Neural progenitor cell (in vitro differentiated cells): ENCODE results near the gene SLC48A1. TPM values are rescaled to one million over a fixed set of nuclear protein-coding genes. Genes with fewer than 3 reads are reported as not detected.

ENCODE experiments used
- DNase-seq: peaks from one replicate; pipeline ENCODE4 v3.0.0-alpha.2; 2016; ENCODE audit warnings: low spot score
- H2AFZ ChIP-seq: fragments of 200-600 bp; sonication (generic); replicated peaks from 2 replicates; pipeline ENCODE4 v1.6.1; 2016; ENCODE audit warnings: antibody characterized with exemption
- H3F3A ChIP-seq: fragments of 200-600 bp; sonication (generic); 2 replicates; pipeline ENCODE4 v1.6.1; 2016; ENCODE audit warnings: antibody characterized with exemption, low read depth
- H3K27ac ChIP-seq: fragments of 200-600 bp; sonication (generic); 2 replicates; pipeline ENCODE4 v1.5.1; 2016; ENCODE audit warnings: mild to moderate bottlenecking
- H3K27me3 ChIP-seq: fragments of 200-600 bp; sonication (generic); 2 replicates; pipeline ENCODE4 v1.6.1; 2016; ENCODE audit warnings: mild to moderate bottlenecking, moderate library complexity
- H3K36me3 ChIP-seq: fragments of 200-600 bp; sonication (generic); 2 replicates; pipeline ENCODE4 v1.5.1; 2016
- H3K4me1 ChIP-seq: fragments of 200-600 bp; sonication (generic); 2 replicates; pipeline ENCODE4 v1.6.1; 2016; ENCODE audit warnings: mixed run types
- H3K4me2 ChIP-seq: fragments of 200-600 bp; sonication (generic); 2 replicates; pipeline ENCODE4 v1.6.1; 2016
- H3K4me3 ChIP-seq: fragments of 200-600 bp; sonication (generic); 2 replicates; pipeline ENCODE4 v1.5.1; 2016
- H3K79me2 ChIP-seq: fragments of 200-600 bp; sonication (generic); 2 replicates; pipeline ENCODE4 v1.6.1; 2016; ENCODE audit warnings: low read depth
- H3K9ac ChIP-seq: fragments of 200-600 bp; sonication (generic); 2 replicates; pipeline ENCODE4 v1.6.1; 2016
- H3K9me3 ChIP-seq: fragments of 200-600 bp; sonication (generic); 2 replicates; pipeline ENCODE4 v1.5.1; 2016; ENCODE audit warnings: low read depth
- H4K20me1 ChIP-seq: fragments of 200-600 bp; sonication (generic); 2 replicates; pipeline ENCODE4 v1.6.1; 2016; ENCODE audit warnings: low read depth
- H3K27ac Mint-ChIP-seq: 3 replicates; pipeline ENCODE4 v1.8.0; 2021; ENCODE audit warnings: mixed read lengths
- H3K27me3 Mint-ChIP-seq: 2 replicates; pipeline ENCODE4 v1.8.0; 2022; ENCODE audit warnings: low read depth, mild to moderate bottlenecking, inconsistent platforms, moderate library complexity, mixed read lengths; ENCODE audit not compliant: insufficient read depth
- H3K36me3 Mint-ChIP-seq: 3 replicates; pipeline ENCODE4 v1.8.0; 2021; ENCODE audit warnings: mixed read lengths
- H3K4me1 Mint-ChIP-seq: 3 replicates; pipeline ENCODE4 v1.8.0; 2021; ENCODE audit warnings: mixed read lengths
- H3K4me3 Mint-ChIP-seq: 3 replicates; pipeline ENCODE4 v1.8.0; 2021; ENCODE audit warnings: mild to moderate bottlenecking, moderate library complexity, mixed read lengths
- H3K9me3 Mint-ChIP-seq: 3 replicates; pipeline ENCODE4 v1.8.0; 2020; ENCODE audit warnings: mixed read lengths
- CTCF ChIP-seq: fragments of 200-600 bp; sonication (generic); IDR thresholded peaks from 2 replicates; pipeline ENCODE4 v1.5.1; 2017; ENCODE audit warnings: antibody characterized with exemption, mild to moderate bottlenecking
- EZH2 ChIP-seq: fragments of 200-600 bp; sonication (generic); IDR thresholded peaks from 2 replicates; pipeline ENCODE4 v1.6.1; 2017; ENCODE audit warnings: antibody characterized with exemption, mild to moderate bottlenecking, moderate library complexity
- EZH2phosphoT487 ChIP-seq: fragments of 200-600 bp; sonication (generic); IDR thresholded peaks from 2 replicates; pipeline ENCODE4 v1.6.1; 2017; ENCODE audit warnings: antibody characterized with exemption
- total RNA-seq: library from RNA; depleted of rRNA; stranded (reverse); fragments of >200 nt; gene quantifications from 2 replicates; pipeline ENCODE4 v1.2.3, GENCODE V29; 2015; ENCODE audit warnings: low replicate concordance

The SLC48A1 gene
- total RNA-seq, 1 donor from 2014 or later, result 8.3 TPM

- H3F3A ChIP-seq, result peaks cover 6% of the 10 kb centered on the region
- no peak overlapping the region for H3K27ac Mint-ChIP-seq
- no peaks in the 10 kb centered on the region for H3K9me3 ChIP-seq
- TF ChIP-seq EZH2 (no peak), EZH2phosphoT487 (no peak), CTCF (peak; percentile 97)
- peak overlapping the region; percentile 24 for H3K4me3 ChIP-seq
- peaks cover 15% of the 10 kb centered on the region for H3K4me1 ChIP-seq
- H3K36me3 ChIP-seq, result no peaks in the 10 kb centered on the region
- peaks cover 25% of the 10 kb centered on the region for H3K4me1 Mint-ChIP-seq
- H3K27me3 Mint-ChIP-seq, result peaks cover 16% of the 10 kb centered on the region
- H3K27ac ChIP-seq, result no peak overlapping the region
- peak overlapping the region; percentile 15 for H2AFZ ChIP-seq
- H3K79me2 ChIP-seq, result no peaks in the 10 kb centered on the region
- no peak overlapping the region for H3K9ac ChIP-seq
- H3K27me3 ChIP-seq, result peaks cover 7% of the 10 kb centered on the region
- H3K4me3 Mint-ChIP-seq, result no peak overlapping the region
- peak overlapping the region; percentile 72 for H3K4me2 ChIP-seq
- H3K9me3 Mint-ChIP-seq, result no peaks in the 10 kb centered on the region
- peaks cover under 1% of the 10 kb centered on the region for H3K36me3 Mint-ChIP-seq
- H4K20me1 ChIP-seq, result peaks cover 13% of the 10 kb centered on the region
- peak; percentile 90 for DNase-seq
These were observed 6.4 kb downstream of the SLC48A1 start for GRCh38 chr12:47779301-47779942.

GRCh38 chr12:47779943-47780504 lies 7.0 kb downstream of the SLC48A1 start:
- Mint-ChIP-seq H3K4me1 (peaks cover 22% of the 10 kb centered on the region), H3K27me3 (peaks cover 17% of the 10 kb centered on the region), H3K36me3 (peaks cover 4% of the 10 kb centered on the region), H3K4me3 (no peak overlapping the region), H3K27ac (no peak overlapping the region), H3K9me3 (no peaks in the 10 kb centered on the region)
- Histone ChIP-seq H3K36me3 (no peaks in the 10 kb centered on the region), H3K9ac (no peak overlapping the region), H3K4me2 (peak overlapping the region; percentile 72), H4K20me1 (peaks cover 13% of the 10 kb centered on the region), H2AFZ (peak overlapping the region; percentile 15), H3K9me3 (no peaks in the 10 kb centered on the region), H3K27ac (no peak overlapping the region), H3K27me3 (peaks cover 6% of the 10 kb centered on the region), H3K4me3 (peak overlapping the region; percentile 24), H3K4me1 (peaks cover 15% of the 10 kb centered on the region), H3F3A (peaks cover 1% of the 10 kb centered on the region), H3K79me2 (no peaks in the 10 kb centered on the region)
- TF ChIP-seq CTCF (no peak), EZH2 (no peak), EZH2phosphoT487 (no peak)
- no peak for DNase-seq

GRCh38 chr12:47781479-47782371 lies 8.7 kb downstream of the SLC48A1 start:
- no peak for DNase-seq
- Histone ChIP-seq H4K20me1 (peaks cover 13% of the 10 kb centered on the region), H3K79me2 (no peaks in the 10 kb centered on the region), H3K4me1 (peaks cover 15% of the 10 kb centered on the region), H3K9ac (no peak overlapping the region), H3K36me3 (no peaks in the 10 kb centered on the region), H3K27ac (no peak overlapping the region), H2AFZ (no peak overlapping the region), H3K27me3 (peaks cover 6% of the 10 kb centered on the region), H3F3A (no peaks in the 10 kb centered on the region), H3K4me2 (no peak overlapping the region), H3K9me3 (no peaks in the 10 kb centered on the region), H3K4me3 (no peak overlapping the region)
- no peak for TF ChIP-seq EZH2
- TF ChIP-seq CTCF, result no peak
- no peak for TF ChIP-seq EZH2phosphoT487
- H3K9me3 Mint-ChIP-seq, result no peaks in the 10 kb centered on the region
- H3K27ac Mint-ChIP-seq, result peak overlapping the region; percentile 18
- H3K4me1 Mint-ChIP-seq, result peaks cover 16% of the 10 kb centered on the region
- H3K4me3 Mint-ChIP-seq, result no peak overlapping the region
- peaks cover 23% of the 10 kb centered on the region for H3K27me3 Mint-ChIP-seq
- peaks cover 6% of the 10 kb centered on the region for H3K36me3 Mint-ChIP-seq
